HepG2 (cell line): ENCODE measurements around the gene PCP4L1. TPM values are rescaled to one million over a fixed set of nuclear protein-coding genes. Genes with fewer than 3 reads are reported as not detected.

ENCODE experiments used
- GABPA ChIP-seq, 2 experiments: IDR thresholded peaks; 2 replicates each; pipeline ENCODE4 v1.6.1; 2011 to 2016; ENCODE audit warnings: low read depth in 2 of 2, low read length in 1 of 2, missing biosample characterization in 1 of 2, missing genetic modification characterization in 1 of 2
- HNRNPLL ChIP-seq: fragments of 200-400 bp; formaldehyde crosslinking; IDR thresholded peaks from 2 replicates; pipeline ENCODE4 v1.6.1; 2017; ENCODE audit warnings: mild to moderate bottlenecking, low read depth, low read length; ENCODE audit not compliant: poor library complexity, severe bottlenecking
- MBNL3 ChIP-seq: fragments of 250-450 bp; sonication (Bioruptor Pico); conservative IDR thresholded peaks from 2 replicates; pipeline ENCODE4 v1.8.0; 2022; ENCODE audit warnings: mild to moderate bottlenecking, inconsistent platforms
- NFE2L2 ChIP-seq: fragments of 150-350 bp; IDR thresholded peaks from 2 replicates; pipeline ENCODE4 v1.6.1; 2014; ENCODE audit warnings: low read length
- ZFP36L1 ChIP-seq: sonication (generic); formaldehyde crosslinking; IDR thresholded peaks from 2 replicates; pipeline ENCODE4 v1.8.0; 2022; ENCODE audit warnings: mild to moderate bottlenecking, missing genetic modification reagents, moderate library complexity
- ZNF224 ChIP-seq: sonication (generic); formaldehyde crosslinking; IDR thresholded peaks from 2 replicates; pipeline ENCODE4 v1.5.0; 2020; ENCODE audit warnings: mild to moderate bottlenecking, missing genetic modification reagents
- ZNF33B ChIP-seq: sonication (generic); formaldehyde crosslinking; IDR thresholded peaks from 2 replicates; pipeline ENCODE4 v1.5.1; 2020; ENCODE audit warnings: mild to moderate bottlenecking, missing genetic modification reagents
- ZNF776 ChIP-seq: sonication (generic); formaldehyde crosslinking; IDR thresholded peaks from 2 replicates; pipeline ENCODE4 v1.4.0; 2020; ENCODE audit warnings: mild to moderate bottlenecking, missing genetic modification reagents
- polyA plus RNA-seq, 8 experiments: library from polyadenylated mRNA; depleted of rRNA in 3 of 8; stranded (reverse) in 7 of 8; unstranded in 1 of 8; fragments of >200 nt; fragmentation: Illumina TruSeq in 4 of 8; extraction: Trizol in 4 of 8; gene quantifications; 2 replicates each; pipeline versions ENCODE4 v1.2.1 to v1.2.3, GENCODE V29; 2011 to 2016; ENCODE audit warnings: low read depth in 4 of 8, missing spikeins in 1 of 8, mixed read lengths in 1 of 8; ENCODE audit not compliant: insufficient read depth in 1 of 8
- total RNA-seq, 5 experiments: library from RNA; depleted of rRNA; stranded (reverse); fragments of >200 nt; fragmentation: Illumina TruSeq; extraction: Trizol; gene quantifications; 2 replicates each; pipeline ENCODE4 v1.2.3, GENCODE V29; 2016; ENCODE audit warnings: low read depth in 1 of 5
- TF ChIP-seq, protein P1 (sequence below): sonication (generic); formaldehyde crosslinking; IDR thresholded peaks from 2 replicates; pipeline ENCODE4 v1.5.1; 2020; ENCODE audit warnings: missing genetic modification reagents, mild to moderate bottlenecking, borderline replicate concordance
- TF ChIP-seq, protein P2 (sequence below): sonication (generic); formaldehyde crosslinking; IDR thresholded peaks from 2 replicates; pipeline ENCODE4 v1.8.1; 2023; ENCODE audit warnings: mild to moderate bottlenecking, missing genetic modification reagents, borderline replicate concordance
- TF ChIP-seq, protein P3 (sequence below): sonication (generic); formaldehyde crosslinking; IDR thresholded peaks from 2 replicates; pipeline ENCODE4 v1.5.1; 2020; ENCODE audit warnings: missing genetic modification reagents, mild to moderate bottlenecking, borderline replicate concordance
- TF ChIP-seq, protein P4 (sequence below): sonication (generic); formaldehyde crosslinking; IDR thresholded peaks from 2 replicates; pipeline ENCODE4 v1.5.1; 2020; ENCODE audit warnings: mild to moderate bottlenecking, missing genetic modification reagents, moderate library complexity
- TF ChIP-seq, protein P5 (sequence below): sonication (generic); formaldehyde crosslinking; IDR thresholded peaks from 2 replicates; pipeline ENCODE4 v1.9.0; 2021; ENCODE audit warnings: mild to moderate bottlenecking, missing genetic modification reagents
- TF ChIP-seq, protein P6 (sequence below): sonication (generic); formaldehyde crosslinking; IDR thresholded peaks from 2 replicates; pipeline ENCODE4 v1.4.0; 2020; ENCODE audit warnings: mild to moderate bottlenecking, missing genetic modification reagents
- TF ChIP-seq, protein P7 (sequence below): sonication (generic); formaldehyde crosslinking; IDR thresholded peaks from 2 replicates; pipeline ENCODE4 v1.9.0; 2022; ENCODE audit warnings: missing genetic modification reagents, mild to moderate bottlenecking, borderline replicate concordance

Gene PCP4L1
- total and polyA plus RNA-seq, 2 of the 13 experiments (the other 11 are each of a cell fraction or from before 2014, with no cell fraction given) = 0.28 TPM; not detected in 1

DNA sequence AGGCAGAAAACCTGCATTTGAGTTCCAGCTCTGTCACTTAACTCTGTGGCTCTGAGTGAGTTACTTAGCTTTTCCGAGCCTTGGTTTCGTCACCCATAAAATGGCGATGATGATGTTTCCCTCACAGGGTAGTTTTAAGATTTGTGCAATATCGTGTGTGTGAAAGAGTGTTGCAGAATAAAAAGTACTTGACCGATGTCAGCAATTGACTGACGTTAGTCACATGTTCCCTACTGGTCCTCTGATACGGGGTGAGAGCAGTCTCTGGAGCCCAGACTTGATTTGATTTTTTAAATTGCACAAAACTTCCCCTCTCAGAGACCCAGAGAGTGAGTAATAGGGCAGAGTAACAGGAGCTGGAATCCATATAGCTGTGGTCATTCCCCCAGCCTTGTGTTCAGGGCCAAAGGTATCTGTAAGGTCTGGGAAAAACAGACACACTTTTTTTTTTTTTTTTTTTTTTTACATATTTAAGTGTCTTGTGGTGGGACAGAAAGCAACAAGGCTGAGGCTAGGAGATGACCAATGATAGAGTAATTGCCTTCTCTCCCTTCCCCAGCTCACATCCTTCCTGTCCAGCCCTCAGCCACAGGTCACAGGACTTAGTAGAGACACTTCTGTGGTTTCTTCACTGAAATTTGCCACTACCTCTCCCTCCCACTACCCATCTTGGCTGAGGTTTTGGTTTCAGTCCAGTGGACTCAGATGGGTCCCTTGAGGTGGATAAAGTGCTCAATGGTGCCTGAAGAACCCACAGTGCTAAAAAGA lies 41.4 kb upstream of the PCP4L1 start (continued):
- TF ChIP-seq, protein P1, sequence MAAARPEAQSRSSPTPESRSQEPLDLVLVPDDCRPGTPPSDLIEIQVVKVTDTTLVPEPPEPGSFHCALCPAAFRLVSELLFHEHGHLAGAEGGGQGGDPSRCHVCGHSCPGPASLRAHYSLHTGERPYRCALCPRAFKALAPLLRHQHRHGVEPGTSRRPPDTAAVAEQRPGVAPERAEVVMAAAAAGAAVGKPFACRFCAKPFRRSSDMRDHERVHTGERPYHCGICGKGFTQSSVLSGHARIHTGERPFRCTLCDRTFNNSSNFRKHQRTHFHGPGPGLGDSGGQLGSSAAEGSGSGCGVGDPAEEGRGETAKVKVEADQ (CRISPR knock-in tag) = no peak
- TF ChIP-seq ZFP36L1 (CRISPR knock-in tag) (no peak), ZNF33B (no peak), HNRNPLL (no peak), NFE2L2 (no peak), ZNF776 (CRISPR knock-in tag) (no peak), GABPA (IDR thresholded peaks at IDR 0.05; ENCODE audit: low read depth, low read length) (no peak), GABPA (CRISPR knock-in tag; IDR thresholded peaks at IDR 0.05; ENCODE audit: low read depth) (no peak), ZNF224 (CRISPR knock-in tag) (no peak), MBNL3 (no peak)
- TF ChIP-seq, protein P2, sequence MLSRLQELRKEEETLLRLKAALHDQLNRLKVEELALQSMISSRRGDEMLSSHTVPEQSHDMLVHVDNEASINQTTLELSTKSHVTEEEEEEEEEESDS (CRISPR knock-in tag) = no peak
- TF ChIP-seq, protein P3, sequence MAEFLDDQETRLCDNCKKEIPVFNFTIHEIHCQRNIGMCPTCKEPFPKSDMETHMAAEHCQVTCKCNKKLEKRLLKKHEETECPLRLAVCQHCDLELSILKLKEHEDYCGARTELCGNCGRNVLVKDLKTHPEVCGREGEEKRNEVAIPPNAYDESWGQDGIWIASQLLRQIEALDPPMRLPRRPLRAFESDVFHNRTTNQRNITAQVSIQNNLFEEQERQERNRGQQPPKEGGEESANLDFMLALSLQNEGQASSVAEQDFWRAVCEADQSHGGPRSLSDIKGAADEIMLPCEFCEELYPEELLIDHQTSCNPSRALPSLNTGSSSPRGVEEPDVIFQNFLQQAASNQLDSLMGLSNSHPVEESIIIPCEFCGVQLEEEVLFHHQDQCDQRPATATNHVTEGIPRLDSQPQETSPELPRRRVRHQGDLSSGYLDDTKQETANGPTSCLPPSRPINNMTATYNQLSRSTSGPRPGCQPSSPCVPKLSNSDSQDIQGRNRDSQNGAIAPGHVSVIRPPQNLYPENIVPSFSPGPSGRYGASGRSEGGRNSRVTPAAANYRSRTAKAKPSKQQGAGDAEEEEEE (CRISPR knock-in tag) = no peak
- TF ChIP-seq, protein P4, sequence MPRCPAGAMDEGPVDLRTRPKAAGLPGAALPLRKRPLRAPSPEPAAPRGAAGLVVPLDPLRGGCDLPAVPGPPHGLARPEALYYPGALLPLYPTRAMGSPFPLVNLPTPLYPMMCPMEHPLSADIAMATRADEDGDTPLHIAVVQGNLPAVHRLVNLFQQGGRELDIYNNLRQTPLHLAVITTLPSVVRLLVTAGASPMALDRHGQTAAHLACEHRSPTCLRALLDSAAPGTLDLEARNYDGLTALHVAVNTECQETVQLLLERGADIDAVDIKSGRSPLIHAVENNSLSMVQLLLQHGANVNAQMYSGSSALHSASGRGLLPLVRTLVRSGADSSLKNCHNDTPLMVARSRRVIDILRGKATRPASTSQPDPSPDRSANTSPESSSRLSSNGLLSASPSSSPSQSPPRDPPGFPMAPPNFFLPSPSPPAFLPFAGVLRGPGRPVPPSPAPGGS (CRISPR knock-in tag) = no peak
- TF ChIP-seq, protein P5, sequence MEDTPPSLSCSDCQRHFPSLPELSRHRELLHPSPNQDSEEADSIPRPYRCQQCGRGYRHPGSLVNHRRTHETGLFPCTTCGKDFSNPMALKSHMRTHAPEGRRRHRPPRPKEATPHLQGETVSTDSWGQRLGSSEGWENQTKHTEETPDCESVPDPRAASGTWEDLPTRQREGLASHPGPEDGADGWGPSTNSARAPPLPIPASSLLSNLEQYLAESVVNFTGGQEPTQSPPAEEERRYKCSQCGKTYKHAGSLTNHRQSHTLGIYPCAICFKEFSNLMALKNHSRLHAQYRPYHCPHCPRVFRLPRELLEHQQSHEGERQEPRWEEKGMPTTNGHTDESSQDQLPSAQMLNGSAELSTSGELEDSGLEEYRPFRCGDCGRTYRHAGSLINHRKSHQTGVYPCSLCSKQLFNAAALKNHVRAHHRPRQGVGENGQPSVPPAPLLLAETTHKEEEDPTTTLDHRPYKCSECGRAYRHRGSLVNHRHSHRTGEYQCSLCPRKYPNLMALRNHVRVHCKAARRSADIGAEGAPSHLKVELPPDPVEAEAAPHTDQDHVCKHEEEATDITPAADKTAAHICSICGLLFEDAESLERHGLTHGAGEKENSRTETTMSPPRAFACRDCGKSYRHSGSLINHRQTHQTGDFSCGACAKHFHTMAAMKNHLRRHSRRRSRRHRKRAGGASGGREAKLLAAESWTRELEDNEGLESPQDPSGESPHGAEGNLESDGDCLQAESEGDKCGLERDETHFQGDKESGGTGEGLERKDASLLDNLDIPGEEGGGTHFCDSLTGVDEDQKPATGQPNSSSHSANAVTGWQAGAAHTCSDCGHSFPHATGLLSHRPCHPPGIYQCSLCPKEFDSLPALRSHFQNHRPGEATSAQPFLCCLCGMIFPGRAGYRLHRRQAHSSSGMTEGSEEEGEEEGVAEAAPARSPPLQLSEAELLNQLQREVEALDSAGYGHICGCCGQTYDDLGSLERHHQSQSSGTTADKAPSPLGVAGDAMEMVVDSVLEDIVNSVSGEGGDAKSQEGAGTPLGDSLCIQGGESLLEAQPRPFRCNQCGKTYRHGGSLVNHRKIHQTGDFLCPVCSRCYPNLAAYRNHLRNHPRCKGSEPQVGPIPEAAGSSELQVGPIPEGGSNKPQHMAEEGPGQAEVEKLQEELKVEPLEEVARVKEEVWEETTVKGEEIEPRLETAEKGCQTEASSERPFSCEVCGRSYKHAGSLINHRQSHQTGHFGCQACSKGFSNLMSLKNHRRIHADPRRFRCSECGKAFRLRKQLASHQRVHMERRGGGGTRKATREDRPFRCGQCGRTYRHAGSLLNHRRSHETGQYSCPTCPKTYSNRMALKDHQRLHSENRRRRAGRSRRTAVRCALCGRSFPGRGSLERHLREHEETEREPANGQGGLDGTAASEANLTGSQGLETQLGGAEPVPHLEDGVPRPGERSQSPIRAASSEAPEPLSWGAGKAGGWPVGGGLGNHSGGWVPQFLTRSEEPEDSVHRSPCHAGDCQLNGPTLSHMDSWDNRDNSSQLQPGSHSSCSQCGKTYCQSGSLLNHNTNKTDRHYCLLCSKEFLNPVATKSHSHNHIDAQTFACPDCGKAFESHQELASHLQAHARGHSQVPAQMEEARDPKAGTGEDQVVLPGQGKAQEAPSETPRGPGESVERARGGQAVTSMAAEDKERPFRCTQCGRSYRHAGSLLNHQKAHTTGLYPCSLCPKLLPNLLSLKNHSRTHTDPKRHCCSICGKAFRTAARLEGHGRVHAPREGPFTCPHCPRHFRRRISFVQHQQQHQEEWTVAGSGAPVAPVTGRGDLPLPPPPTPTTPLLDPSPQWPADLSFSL (CRISPR knock-in tag) = no peak
- TF ChIP-seq, protein P6, sequence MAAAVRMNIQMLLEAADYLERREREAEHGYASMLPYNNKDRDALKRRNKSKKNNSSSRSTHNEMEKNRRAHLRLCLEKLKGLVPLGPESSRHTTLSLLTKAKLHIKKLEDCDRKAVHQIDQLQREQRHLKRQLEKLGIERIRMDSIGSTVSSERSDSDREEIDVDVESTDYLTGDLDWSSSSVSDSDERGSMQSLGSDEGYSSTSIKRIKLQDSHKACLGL (CRISPR knock-in tag) = no peak
- TF ChIP-seq, protein P7, sequence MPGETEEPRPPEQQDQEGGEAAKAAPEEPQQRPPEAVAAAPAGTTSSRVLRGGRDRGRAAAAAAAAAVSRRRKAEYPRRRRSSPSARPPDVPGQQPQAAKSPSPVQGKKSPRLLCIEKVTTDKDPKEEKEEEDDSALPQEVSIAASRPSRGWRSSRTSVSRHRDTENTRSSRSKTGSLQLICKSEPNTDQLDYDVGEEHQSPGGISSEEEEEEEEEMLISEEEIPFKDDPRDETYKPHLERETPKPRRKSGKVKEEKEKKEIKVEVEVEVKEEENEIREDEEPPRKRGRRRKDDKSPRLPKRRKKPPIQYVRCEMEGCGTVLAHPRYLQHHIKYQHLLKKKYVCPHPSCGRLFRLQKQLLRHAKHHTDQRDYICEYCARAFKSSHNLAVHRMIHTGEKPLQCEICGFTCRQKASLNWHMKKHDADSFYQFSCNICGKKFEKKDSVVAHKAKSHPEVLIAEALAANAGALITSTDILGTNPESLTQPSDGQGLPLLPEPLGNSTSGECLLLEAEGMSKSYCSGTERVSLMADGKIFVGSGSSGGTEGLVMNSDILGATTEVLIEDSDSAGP (CRISPR knock-in tag) = no peak
